Activated T-cell treated with anti-CD3 and anti-CD28 coated beads for 48 hours (primary cell): ENCODE results near the gene ERLIN1.
"Not testable (repeated sequence)": the region's sequence is repeated elsewhere in the genome, so short reads cannot be mapped to it uniquely, and the experiment has no call there.

Source experiments
- DNase-seq: peaks from one replicate; pipeline ENCODE4 v3.0.0-alpha.2; 2020; ENCODE audit warnings: low read depth

Gene ERLIN1

GRCh38 chr10:100133801-100134200, 52.0 kb downstream of the ERLIN1 start:
- no peak for DNase-seq

- DNase-seq, result no peak
Observed at GRCh38 chr10:100132427-100132826, 53.4 kb downstream of the ERLIN1 start.

- DNase-seq, result no peak
Observed at GRCh38 chr10:100131571-100131970, 54.3 kb downstream of the ERLIN1 start.

- DNase-seq, result no peak
Observed at GRCh38 chr10:100130831-100131230, 55.0 kb downstream of the ERLIN1 start.

- DNase-seq, result no peak
Observed at GRCh38 chr10:100129424-100129823, 56.4 kb downstream of the ERLIN1 start.

- DNase-seq, result no peak
Observed at GRCh38 chr10:100128951-100129350, 56.9 kb downstream of the ERLIN1 start.

- not testable (repeated sequence) for DNase-seq
Observed at GRCh38 chr10:100125335-100125734, 60.5 kb downstream of the ERLIN1 start.

- DNase-seq, result no peak
Observed at GRCh38 chr10:100124097-100124496, 61.7 kb downstream of the ERLIN1 start.

GRCh38 chr10:100122780-100123179, 63.0 kb downstream of the ERLIN1 start:
- no peak for DNase-seq

- DNase-seq, result no peak
Observed at GRCh38 chr10:100120550-100120949, 65.3 kb downstream of the ERLIN1 start.

- DNase-seq, result no peak
Observed at GRCh38 chr10:100119726-100120125, 66.1 kb downstream of the ERLIN1 start.

- DNase-seq, result no peak
Observed at GRCh38 chr10:100114976-100115770, 70.7 kb downstream of the ERLIN1 start.

GRCh38 chr10:100114460-100114859, 71.4 kb downstream of the ERLIN1 start:
- DNase-seq, result no peak

GRCh38 chr10:100109670-100110069, 76.2 kb downstream of the ERLIN1 start:
- no peak for DNase-seq

- no peak for DNase-seq
Observed at GRCh38 chr10:100106865-100107264, 79.0 kb downstream of the ERLIN1 start.

- no peak for DNase-seq
Observed at GRCh38 chr10:100104300-100104699, 81.5 kb downstream of the ERLIN1 start.

GRCh38 chr10:100103581-100103980, 82.2 kb downstream of the ERLIN1 start:
- no peak for DNase-seq

GRCh38 chr10:100101192-100102076, 84.4 kb downstream of the ERLIN1 start:
- DNase-seq, result no peak

GRCh38 chr10:100100651-100101184, 85.1 kb downstream of the ERLIN1 start:
- no peak for DNase-seq
